Measurements from ENCODE around the gene PRPS1L1. TPM values are rescaled to one million over a fixed set of nuclear protein-coding genes. Genes with fewer than 3 reads are reported as not detected.

The PRPS1L1 gene
- total RNA-seq, 1 experiment from 2014 or later = not detected

- no peak for TF ChIP-seq CDX4 (CRISPR knock-in tag; IDR thresholded peaks at IDR 0.05; ENCODE audit: borderline replicate concordance)
- TF ChIP-seq E2F5 (CRISPR knock-in tag; IDR thresholded peaks at IDR 0.05) = no peak
- TF ChIP-seq ZNF219 (CRISPR knock-in tag; IDR thresholded peaks at IDR 0.05; ENCODE audit: borderline replicate concordance) = no peak
- no peak for TF ChIP-seq USF2 (CRISPR knock-in tag; IDR thresholded peaks at IDR 0.05)
- no peak for DNase-seq (ENCODE audit: low spot score)
- Mint-ChIP-seq H3K27ac (no peak overlapping the region), H3K4me1 (peaks cover 13% of the 10 kb centered on the region), H3K4me3 (no peak overlapping the region), H3K36me3 (no peaks in the 10 kb centered on the region), H3K9me3 (peaks cover 11% of the 10 kb centered on the region; the same call in 1 of the 2 replicates), H3K27me3 (ENCODE audit: low read depth) (no peaks in the 10 kb centered on the region)
- CTCF ChIA-PET = interaction anchor here (1.7 kb wide), 1 partner anchor 47 kb away, joined by 6 read pairs; no protein-coding TSS in a partner anchor
- no peak for ATAC-seq
- POLR2A ChIA-PET = no interaction called here
These were observed 10.8 kb downstream of the PRPS1L1 start for GRCh38 chr7:18016547-18017444.

GRCh38 chr7:18013936-18014335 lies 13.7 kb downstream of the PRPS1L1 start:
- DNase-seq (ENCODE audit: low spot score) (no peak), ATAC-seq (no peak)
- Mint-ChIP-seq H3K9me3 (0 out of 2 replicates have a peak, but pooled peaks cover 6% of the 10 kb centered on the region), H3K4me1 (no peaks in the 10 kb centered on the region), H3K27me3 (ENCODE audit: low read depth) (no peaks in the 10 kb centered on the region), H3K4me3 (no peak overlapping the region), H3K36me3 (no peaks in the 10 kb centered on the region), H3K27ac (no peak overlapping the region)
- POLR2A ChIA-PET = no interaction called here
- CTCF ChIA-PET = interaction anchor here (0.7 kb wide), 1 partner anchor 388 kb away, joined by 4 read pairs; no protein-coding TSS in a partner anchor
- TF ChIP-seq MXD4 (CRISPR knock-in tag; IDR thresholded peaks at IDR 0.05; ENCODE audit: borderline replicate concordance) (no peak), ZSCAN18 (CRISPR knock-in tag; IDR thresholded peaks at IDR 0.05) (no peak), CBFB (CRISPR knock-in tag; IDR thresholded peaks at IDR 0.05; ENCODE audit: low read depth) (no peak), TEAD1 (CRISPR knock-in tag; IDR thresholded peaks at IDR 0.05) (no peak), E2F1 (CRISPR knock-in tag; IDR thresholded peaks at IDR 0.05) (no peak), ERG (CRISPR knock-in tag; IDR thresholded peaks at IDR 0.05) (no peak), IRF2 (CRISPR knock-in tag; IDR thresholded peaks at IDR 0.05; ENCODE audit: borderline replicate concordance, low read depth) (no peak), ZNF512 (CRISPR knock-in tag; IDR thresholded peaks at IDR 0.05; ENCODE audit: borderline replicate concordance) (no peak), ZNF138 (CRISPR knock-in tag; conservative IDR thresholded peaks at IDR 0.05) (no peak), ATF1 (CRISPR knock-in tag; IDR thresholded peaks at IDR 0.05) (no peak), ATF6 (CRISPR knock-in tag; IDR thresholded peaks at IDR 0.05) (no peak), NFYB (CRISPR knock-in tag; conservative IDR thresholded peaks at IDR 0.05; ENCODE audit: low read depth) (no peak), E2F4 (CRISPR knock-in tag; IDR thresholded peaks at IDR 0.05; ENCODE audit: borderline replicate concordance, low read depth) (no peak), FOXJ3 (CRISPR knock-in tag; IDR thresholded peaks at IDR 0.05; ENCODE audit: borderline replicate concordance) (no peak), RELA (CRISPR knock-in tag; IDR thresholded peaks at IDR 0.05; ENCODE audit: borderline replicate concordance) (no peak), NFATC4 (CRISPR knock-in tag; IDR thresholded peaks at IDR 0.05) (no peak)
